Calu3 (cell line): ENCODE data around the gene ADM5. TPM values are rescaled to one million over a fixed set of nuclear protein-coding genes. Genes with fewer than 3 reads are reported as not detected.

Source experiments
- BruUV-seq: library from RNA; stranded (reverse); fragments of 400-500 nt; replicated peaks from 2 replicates; lab custom pipeline; 2021; lab: Mats Ljungman, UMichigan
- CTCF ChIA-PET: fragments of 300-600 bp; sonication (Branson Sonifier 250); formaldehyde crosslinking; loops from one replicate; lab custom pipeline; 2022; ENCODE audit warnings: antibody characterized with exemption; lab: Charles Lee
- DNase-seq: peaks from one replicate; pipeline ENCODE4 v3.0.0; 2022
- H3K27ac Mint-ChIP-seq: one replicate; pipeline ENCODE4 v1.8.0; 2022; ENCODE audit warnings: mixed read lengths; ENCODE audit not compliant: unreplicated experiment
- H3K27me3 Mint-ChIP-seq: one replicate; pipeline ENCODE4 v1.8.0; 2022; ENCODE audit warnings: mixed read lengths; ENCODE audit not compliant: unreplicated experiment
- H3K36me3 Mint-ChIP-seq: one replicate; pipeline ENCODE4 v1.8.0; 2022; ENCODE audit warnings: mild to moderate bottlenecking, moderate library complexity, mixed read lengths; ENCODE audit not compliant: insufficient read depth, unreplicated experiment
- H3K4me1 Mint-ChIP-seq: one replicate; pipeline ENCODE4 v1.8.0; 2022; ENCODE audit warnings: mild to moderate bottlenecking, low read depth, mixed read lengths; ENCODE audit not compliant: unreplicated experiment
- H3K4me3 Mint-ChIP-seq: one replicate; pipeline ENCODE4 v1.8.0; 2022; ENCODE audit warnings: mild to moderate bottlenecking, low read depth, moderate library complexity, mixed read lengths; ENCODE audit not compliant: unreplicated experiment
- H3K9me3 Mint-ChIP-seq: one replicate; pipeline ENCODE4 v1.8.0; 2022; ENCODE audit warnings: low read depth, mixed read lengths; ENCODE audit not compliant: unreplicated experiment
- intact Hi-C: fragments of 100-400 bp; cut with micrococcal nuclease; formaldehyde crosslinking; loops from one replicate; pipeline ENCODE4 v1.10.0; 2022; ENCODE audit not compliant: unreplicated experiment
- total RNA-seq: library from RNA; stranded (reverse); gene quantifications from 2 replicates; pipeline ENCODE4 v1.2.3, GENCODE V29; 2022
- TF ChIP-seq, protein P1 (sequence below): fragments of 200-600 bp; IDR thresholded peaks from one replicate; pipeline ENCODE4 v1.8.0; 2022; ENCODE audit warnings: antibody characterized with exemption; ENCODE audit not compliant: unreplicated experiment

ADM5 gene
- total RNA-seq, 1 experiment from 2014 or later: 18.5 TPM

DNA sequence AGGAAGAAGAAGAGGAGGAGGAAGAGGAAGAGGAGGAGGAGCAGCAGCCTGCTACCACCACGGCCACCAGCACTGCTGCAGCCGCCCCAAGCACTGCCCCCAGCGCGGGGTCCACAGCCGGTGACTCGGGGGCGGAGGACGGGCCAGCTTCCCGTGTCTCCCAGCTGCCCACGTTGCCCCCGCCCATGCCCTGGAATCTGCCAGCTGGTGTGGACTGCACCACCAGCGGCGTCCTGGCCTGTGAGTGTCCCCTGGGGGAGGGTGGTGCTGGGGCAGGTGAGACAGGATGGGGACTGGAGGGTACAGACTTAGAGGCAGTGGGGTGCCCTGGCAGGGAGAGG, 36.0 kb upstream of the ADM5 start:
- Mint-ChIP-seq H3K27me3 (no peaks in the 10 kb centered on the region), H3K27ac (peak overlapping the region; percentile 56), H3K36me3 (peaks cover 80% of the 10 kb centered on the region), H3K4me1 (no peaks in the 10 kb centered on the region), H3K9me3 (no peaks in the 10 kb centered on the region), H3K4me3 (no peak overlapping the region)
- TF ChIP-seq, protein P1, sequence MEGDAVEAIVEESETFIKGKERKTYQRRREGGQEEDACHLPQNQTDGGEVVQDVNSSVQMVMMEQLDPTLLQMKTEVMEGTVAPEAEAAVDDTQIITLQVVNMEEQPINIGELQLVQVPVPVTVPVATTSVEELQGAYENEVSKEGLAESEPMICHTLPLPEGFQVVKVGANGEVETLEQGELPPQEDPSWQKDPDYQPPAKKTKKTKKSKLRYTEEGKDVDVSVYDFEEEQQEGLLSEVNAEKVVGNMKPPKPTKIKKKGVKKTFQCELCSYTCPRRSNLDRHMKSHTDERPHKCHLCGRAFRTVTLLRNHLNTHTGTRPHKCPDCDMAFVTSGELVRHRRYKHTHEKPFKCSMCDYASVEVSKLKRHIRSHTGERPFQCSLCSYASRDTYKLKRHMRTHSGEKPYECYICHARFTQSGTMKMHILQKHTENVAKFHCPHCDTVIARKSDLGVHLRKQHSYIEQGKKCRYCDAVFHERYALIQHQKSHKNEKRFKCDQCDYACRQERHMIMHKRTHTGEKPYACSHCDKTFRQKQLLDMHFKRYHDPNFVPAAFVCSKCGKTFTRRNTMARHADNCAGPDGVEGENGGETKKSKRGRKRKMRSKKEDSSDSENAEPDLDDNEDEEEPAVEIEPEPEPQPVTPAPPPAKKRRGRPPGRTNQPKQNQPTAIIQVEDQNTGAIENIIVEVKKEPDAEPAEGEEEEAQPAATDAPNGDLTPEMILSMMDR: no peak
- BruUV-seq: no TSS peak
- no peak for DNase-seq
- intact Hi-C loops: no loop called here
- CTCF ChIA-PET: no interaction called here

DNA sequence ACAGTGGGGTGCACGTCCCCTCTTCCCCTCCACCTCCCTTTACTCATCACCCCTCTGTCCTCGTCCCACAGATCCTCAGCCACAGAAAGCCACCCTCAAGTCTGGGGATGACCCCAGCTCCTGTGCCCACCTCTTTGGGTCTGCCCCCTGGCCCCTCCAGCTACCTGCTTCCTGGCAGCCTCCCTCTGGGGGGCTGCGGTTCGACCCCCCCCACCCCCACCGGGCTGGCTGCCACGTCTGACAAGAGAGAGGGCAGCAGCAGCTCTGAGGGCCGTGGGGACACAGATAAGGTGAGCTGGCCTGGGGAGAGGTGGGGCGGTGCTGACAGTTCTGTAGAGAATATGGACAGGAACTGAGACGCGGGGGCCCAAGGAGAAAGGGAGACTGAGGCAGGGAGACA, 34.8 kb upstream of the ADM5 start:
- DNase-seq: no peak
- H3K4me3 Mint-ChIP-seq: no peak overlapping the region
- CTCF ChIA-PET: no interaction called here
- intact Hi-C loops: no loop called here
- no peaks in the 10 kb centered on the region for H3K9me3 Mint-ChIP-seq
- no peak overlapping the region for H3K27ac Mint-ChIP-seq
- peaks cover 89% of the 10 kb centered on the region for H3K36me3 Mint-ChIP-seq
- no TSS peak for BruUV-seq
- H3K4me1 Mint-ChIP-seq: no peaks in the 10 kb centered on the region
- no peaks in the 10 kb centered on the region for H3K27me3 Mint-ChIP-seq
- TF ChIP-seq, protein P1: no peak

DNA sequence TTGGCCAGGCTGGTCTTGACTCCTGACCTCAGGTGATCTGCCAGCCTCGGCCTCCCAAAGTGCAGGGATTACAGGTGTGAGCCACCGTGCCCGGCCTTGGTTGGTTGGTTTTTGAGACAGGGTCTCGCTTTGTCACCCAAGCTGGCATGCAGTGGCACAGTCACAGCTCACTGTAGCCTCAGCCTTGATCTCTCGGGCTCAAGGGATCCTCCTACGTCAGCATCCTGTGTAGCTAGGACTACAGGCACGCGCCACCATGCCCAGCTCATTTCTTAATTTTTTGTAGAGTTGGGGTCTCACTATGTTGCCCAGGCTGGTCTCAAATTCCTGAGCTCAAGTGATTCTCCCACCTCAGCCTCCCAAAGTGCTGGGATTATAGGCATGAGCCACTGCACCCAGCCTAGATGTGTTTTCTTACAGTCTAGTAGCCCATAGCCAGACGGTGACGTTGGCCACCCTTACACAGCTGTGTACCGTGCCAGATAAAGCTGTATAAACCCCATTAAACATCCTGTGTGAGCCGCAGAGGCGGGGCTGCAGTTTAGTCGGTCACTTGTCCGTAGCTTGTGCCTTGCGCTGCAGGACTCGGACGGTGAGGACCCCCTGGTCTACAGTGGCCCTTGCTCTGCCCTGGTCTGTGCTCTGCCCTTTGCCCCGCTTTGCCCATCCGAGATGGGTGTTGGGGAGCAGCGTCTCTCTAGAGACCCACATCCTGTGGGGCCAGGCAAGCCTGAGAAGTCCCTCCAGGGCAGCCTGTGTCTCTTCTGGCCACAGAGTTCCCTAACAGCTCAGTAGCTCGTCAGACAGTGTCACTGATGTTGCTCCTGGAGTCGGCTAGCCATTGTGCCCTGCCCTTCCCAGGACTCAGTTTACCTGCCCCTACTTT, 33.6 kb upstream of the ADM5 start:
- H3K9me3 Mint-ChIP-seq: no peaks in the 10 kb centered on the region
- H3K27ac Mint-ChIP-seq: no peak overlapping the region
- no peak overlapping the region for H3K4me3 Mint-ChIP-seq
- BruUV-seq: no TSS peak
- no peaks in the 10 kb centered on the region for H3K4me1 Mint-ChIP-seq
- peaks cover 90% of the 10 kb centered on the region for H3K36me3 Mint-ChIP-seq
- intact Hi-C loops: no loop called here
- no peaks in the 10 kb centered on the region for H3K27me3 Mint-ChIP-seq
- TF ChIP-seq, protein P1: no peak
- CTCF ChIA-PET: interaction anchor here (0.5 to 0.7 kb wide), 2 partner anchors 9 to 110 kb away, joined by 4 to 7 read pairs; no protein-coding TSS in a partner anchor
- no peak for DNase-seq

DNA sequence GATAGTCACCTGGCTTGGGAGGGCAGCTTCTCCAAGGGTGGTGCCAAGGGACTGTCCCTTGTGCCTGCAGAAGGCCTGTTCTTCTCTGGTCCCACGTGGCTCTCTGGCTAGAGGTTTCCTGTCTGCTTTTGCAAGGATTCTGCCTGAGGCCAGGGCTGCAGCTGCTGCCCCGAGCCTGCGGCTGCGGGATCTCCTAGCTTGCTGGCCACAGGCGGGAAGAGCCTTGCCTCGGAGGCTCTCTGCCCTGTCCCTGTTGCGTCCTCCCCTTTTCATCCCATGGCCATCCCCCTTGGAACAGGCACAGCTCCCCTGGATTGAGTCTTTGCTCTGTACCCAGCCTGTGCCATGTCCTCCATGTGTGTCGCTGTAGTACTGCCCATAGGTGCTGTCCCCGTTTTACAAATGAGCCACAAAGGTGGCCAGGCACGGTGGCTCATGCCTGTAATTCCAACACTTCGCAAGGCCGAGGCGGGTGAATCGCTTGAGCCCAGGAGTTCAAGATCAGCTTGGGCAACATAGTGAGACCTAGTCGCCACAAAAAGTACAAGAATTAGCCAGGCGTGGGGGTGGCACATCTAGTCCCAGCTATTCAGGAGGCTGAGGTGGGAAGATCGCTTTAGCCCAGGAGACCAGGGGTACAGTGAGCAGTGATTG, 32.8 kb upstream of the ADM5 start:
- H3K36me3 Mint-ChIP-seq: peaks cover 90% of the 10 kb centered on the region
- no TSS peak for BruUV-seq
- H3K4me3 Mint-ChIP-seq: no peak overlapping the region
- DNase-seq: no peak
- H3K9me3 Mint-ChIP-seq: no peaks in the 10 kb centered on the region
- CTCF ChIA-PET: no interaction called here
- no peaks in the 10 kb centered on the region for H3K4me1 Mint-ChIP-seq
- intact Hi-C loops: no loop called here
- no peaks in the 10 kb centered on the region for H3K27me3 Mint-ChIP-seq
- H3K27ac Mint-ChIP-seq: no peak overlapping the region
- TF ChIP-seq, protein P1: no peak
